Calu3 (cell line): ENCODE data around the gene TMEM169. TPM values are rescaled to one million over a fixed set of nuclear protein-coding genes. Genes with fewer than 3 reads are reported as not detected.

Source experiments
- BruUV-seq: library from RNA; stranded (reverse); fragments of 400-500 nt; replicated peaks from 2 replicates; lab custom pipeline; 2021; lab: Mats Ljungman, UMichigan
- CTCF ChIA-PET: fragments of 300-600 bp; sonication (Branson Sonifier 250); formaldehyde crosslinking; loops from one replicate; lab custom pipeline; 2022; ENCODE audit warnings: antibody characterized with exemption; lab: Charles Lee
- DNase-seq: peaks from one replicate; pipeline ENCODE4 v3.0.0; 2022
- H3K27ac Mint-ChIP-seq: one replicate; pipeline ENCODE4 v1.8.0; 2022; ENCODE audit warnings: mixed read lengths; ENCODE audit not compliant: unreplicated experiment
- H3K27me3 Mint-ChIP-seq: one replicate; pipeline ENCODE4 v1.8.0; 2022; ENCODE audit warnings: mixed read lengths; ENCODE audit not compliant: unreplicated experiment
- H3K36me3 Mint-ChIP-seq: one replicate; pipeline ENCODE4 v1.8.0; 2022; ENCODE audit warnings: mild to moderate bottlenecking, moderate library complexity, mixed read lengths; ENCODE audit not compliant: insufficient read depth, unreplicated experiment
- H3K4me1 Mint-ChIP-seq: one replicate; pipeline ENCODE4 v1.8.0; 2022; ENCODE audit warnings: mild to moderate bottlenecking, low read depth, mixed read lengths; ENCODE audit not compliant: unreplicated experiment
- H3K4me3 Mint-ChIP-seq: one replicate; pipeline ENCODE4 v1.8.0; 2022; ENCODE audit warnings: mild to moderate bottlenecking, low read depth, moderate library complexity, mixed read lengths; ENCODE audit not compliant: unreplicated experiment
- H3K9me3 Mint-ChIP-seq: one replicate; pipeline ENCODE4 v1.8.0; 2022; ENCODE audit warnings: low read depth, mixed read lengths; ENCODE audit not compliant: unreplicated experiment
- intact Hi-C: fragments of 100-400 bp; cut with micrococcal nuclease; formaldehyde crosslinking; loops from one replicate; pipeline ENCODE4 v1.10.0; 2022; ENCODE audit not compliant: unreplicated experiment
- total RNA-seq: library from RNA; stranded (reverse); gene quantifications from 2 replicates; pipeline ENCODE4 v1.2.3, GENCODE V29; 2022
- TF ChIP-seq, protein P1 (sequence below): fragments of 200-600 bp; IDR thresholded peaks from one replicate; pipeline ENCODE4 v1.8.0; 2022; ENCODE audit warnings: antibody characterized with exemption; ENCODE audit not compliant: unreplicated experiment

TMEM169 gene
- total RNA-seq, 1 experiment from 2014 or later, result 9.0 TPM

DNA sequence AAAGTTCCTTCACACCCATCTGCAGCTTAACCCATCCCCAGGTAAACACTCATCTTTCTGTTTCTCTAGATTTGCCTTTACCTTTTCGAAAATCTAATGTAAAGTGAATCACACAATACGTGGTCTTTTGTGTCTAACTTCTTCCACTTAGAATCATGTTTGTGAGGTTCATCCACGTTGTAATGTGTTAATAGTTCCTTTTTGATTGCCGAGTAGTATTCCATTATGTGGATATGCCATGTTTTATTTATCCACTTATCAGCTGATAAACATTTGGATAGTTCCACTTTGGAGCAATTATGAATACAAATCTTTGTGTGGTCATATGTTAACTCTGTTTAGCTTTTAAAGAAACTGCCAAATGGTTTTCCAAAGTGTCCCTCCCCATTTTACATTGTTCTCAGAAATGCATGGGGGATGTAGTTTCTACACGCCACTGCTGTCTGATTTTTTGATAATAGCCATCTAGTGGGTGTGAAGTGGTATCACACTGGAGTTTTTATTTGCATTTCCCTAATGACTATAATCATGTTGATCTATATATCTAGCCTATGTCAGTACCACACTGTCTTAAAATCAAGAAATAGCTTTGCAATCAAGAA is 22.4 kb upstream of the TMEM169 start:
- no peak for DNase-seq
- Mint-ChIP-seq H3K9me3 (no peaks in the 10 kb centered on the region), H3K4me1 (peaks cover 45% of the 10 kb centered on the region), H3K36me3 (peaks cover 42% of the 10 kb centered on the region), H3K27ac (peak overlapping the region; percentile 39), H3K27me3 (no peaks in the 10 kb centered on the region), H3K4me3 (no peak overlapping the region)
- TF ChIP-seq, protein P1, sequence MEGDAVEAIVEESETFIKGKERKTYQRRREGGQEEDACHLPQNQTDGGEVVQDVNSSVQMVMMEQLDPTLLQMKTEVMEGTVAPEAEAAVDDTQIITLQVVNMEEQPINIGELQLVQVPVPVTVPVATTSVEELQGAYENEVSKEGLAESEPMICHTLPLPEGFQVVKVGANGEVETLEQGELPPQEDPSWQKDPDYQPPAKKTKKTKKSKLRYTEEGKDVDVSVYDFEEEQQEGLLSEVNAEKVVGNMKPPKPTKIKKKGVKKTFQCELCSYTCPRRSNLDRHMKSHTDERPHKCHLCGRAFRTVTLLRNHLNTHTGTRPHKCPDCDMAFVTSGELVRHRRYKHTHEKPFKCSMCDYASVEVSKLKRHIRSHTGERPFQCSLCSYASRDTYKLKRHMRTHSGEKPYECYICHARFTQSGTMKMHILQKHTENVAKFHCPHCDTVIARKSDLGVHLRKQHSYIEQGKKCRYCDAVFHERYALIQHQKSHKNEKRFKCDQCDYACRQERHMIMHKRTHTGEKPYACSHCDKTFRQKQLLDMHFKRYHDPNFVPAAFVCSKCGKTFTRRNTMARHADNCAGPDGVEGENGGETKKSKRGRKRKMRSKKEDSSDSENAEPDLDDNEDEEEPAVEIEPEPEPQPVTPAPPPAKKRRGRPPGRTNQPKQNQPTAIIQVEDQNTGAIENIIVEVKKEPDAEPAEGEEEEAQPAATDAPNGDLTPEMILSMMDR, result peak; percentile 26
- CTCF ChIA-PET, result no interaction called here
- BruUV-seq, result no TSS peak
- intact Hi-C loops, result loop anchor here (1.0 to 2.0 kb wide), 2 partner anchors 23 to 25 kb away; no protein-coding TSS in a partner anchor

DNA sequence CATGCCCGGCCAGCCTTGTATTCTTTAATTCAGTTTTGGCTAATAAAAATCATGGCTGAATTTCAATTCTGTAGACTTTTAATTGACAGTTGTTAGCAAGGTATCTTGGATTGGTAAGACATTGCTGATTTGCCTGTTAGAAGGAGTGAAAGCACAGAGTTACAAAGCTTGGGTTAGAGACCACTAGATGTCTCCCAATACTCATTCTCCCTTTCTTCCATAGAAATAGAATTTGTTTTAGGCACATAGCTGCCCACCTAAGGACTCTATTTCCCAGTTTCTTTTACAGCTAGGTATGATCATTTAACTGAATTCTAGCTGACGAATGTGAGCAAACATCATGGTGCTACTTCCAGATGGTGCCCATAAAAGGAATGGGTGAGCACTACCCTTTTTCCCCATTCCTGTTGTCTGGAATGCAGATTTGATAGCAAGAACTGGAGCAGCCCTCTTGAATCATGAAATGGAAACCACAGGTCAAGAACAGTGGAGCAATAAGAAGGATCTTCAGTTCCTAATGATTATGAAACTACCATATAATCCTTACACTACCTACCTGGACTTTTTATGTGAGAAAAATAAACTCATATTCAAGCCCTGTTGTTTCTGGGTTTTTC is 17.6 kb upstream of the TMEM169 start:
- Mint-ChIP-seq H3K27me3 (no peaks in the 10 kb centered on the region), H3K36me3 (peaks cover 27% of the 10 kb centered on the region), H3K27ac (no peak overlapping the region), H3K4me3 (no peak overlapping the region), H3K4me1 (peaks cover 32% of the 10 kb centered on the region), H3K9me3 (no peaks in the 10 kb centered on the region)
- DNase-seq, result no peak
- CTCF ChIA-PET, result interaction anchor here (1.0 to 1.2 kb wide), 2 partner anchors 12 to 50 kb away, joined by 3 to 4 read pairs; no protein-coding TSS in a partner anchor
- TF ChIP-seq, protein P1, result no peak
- TSS peak; percentile 13 for BruUV-seq
- intact Hi-C loops, result loop anchor here (1.0 kb wide), 1 partner anchor 46 kb away; no protein-coding TSS in a partner anchor

DNA sequence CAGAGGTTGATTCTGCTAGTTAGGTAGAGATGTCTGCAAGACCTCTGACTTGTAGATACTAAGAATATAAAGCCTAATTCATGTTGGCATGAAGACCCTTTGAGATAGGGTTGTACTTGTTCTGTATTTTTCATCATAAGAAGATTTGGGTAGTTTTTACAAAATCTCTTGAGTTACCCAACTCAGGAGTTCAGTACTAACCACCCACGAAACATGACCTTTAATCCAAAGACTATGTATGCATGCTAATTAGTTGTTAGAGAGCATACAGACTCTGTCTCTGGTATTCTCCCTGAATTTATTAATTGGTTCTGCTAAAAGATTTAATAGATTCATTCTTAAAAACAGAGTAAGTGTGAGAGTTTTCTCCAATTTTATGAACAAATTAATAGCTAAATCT is 17.1 kb upstream of the TMEM169 start:
- H3K27me3 Mint-ChIP-seq, result no peaks in the 10 kb centered on the region
- intact Hi-C loops, result loop anchor here (1.0 kb wide), 1 partner anchor 46 kb away; no protein-coding TSS in a partner anchor
- no peaks in the 10 kb centered on the region for H3K9me3 Mint-ChIP-seq

DNA sequence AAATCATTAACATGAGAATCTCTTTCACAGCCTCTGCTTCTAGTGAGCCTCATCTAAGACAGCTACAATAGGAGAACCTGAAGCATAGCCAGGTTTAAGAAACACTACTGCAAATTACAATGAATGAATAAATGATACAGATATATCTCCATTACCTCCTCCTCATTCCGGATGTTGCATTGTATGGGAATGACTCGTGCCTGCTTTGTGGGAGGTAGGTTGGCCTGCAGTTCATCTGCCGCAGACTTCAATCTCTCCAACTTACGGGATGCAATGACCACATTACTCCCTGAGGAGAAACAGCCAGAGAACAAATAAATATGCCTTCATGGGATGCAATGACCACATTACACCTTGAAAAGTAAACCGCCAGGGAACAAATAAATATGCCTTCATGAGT is 15.5 kb upstream of the TMEM169 start:
- intact Hi-C loops, result no loop called here
- no peak for DNase-seq
- Mint-ChIP-seq H3K27me3 (no peaks in the 10 kb centered on the region), H3K36me3 (peaks cover 29% of the 10 kb centered on the region), H3K4me1 (peaks cover 26% of the 10 kb centered on the region), H3K27ac (no peak overlapping the region), H3K4me3 (no peak overlapping the region), H3K9me3 (no peaks in the 10 kb centered on the region)
- BruUV-seq, result no TSS peak
- CTCF ChIA-PET, result interaction anchor here (0.6 kb wide), 1 partner anchor 18 kb away, joined by 4 read pairs; no protein-coding TSS in a partner anchor
- TF ChIP-seq, protein P1, result no peak

More for the DNA sequence above, 17.1 kb upstream of the TMEM169 start:
- Mint-ChIP-seq H3K36me3 (peaks cover 31% of the 10 kb centered on the region), H3K4me1 (peaks cover 27% of the 10 kb centered on the region), H3K4me3 (no peak overlapping the region), H3K27ac (no peak overlapping the region)
- TF ChIP-seq, protein P1, result no peak
- no TSS peak for BruUV-seq
- CTCF ChIA-PET, result interaction anchor here (1.0 to 1.2 kb wide), 2 partner anchors 11 to 50 kb away, joined by 3 to 4 read pairs; no protein-coding TSS in a partner anchor
- DNase-seq, result no peak
